Activated CD4-positive, CD25-positive, alpha-beta regulatory T cell treated with anti-CD3 and anti-CD28 coated beads, Interleukin-2, amount 50 U/mL, for 16 hours (primary cell): Measurements from ENCODE around the gene CCDC150.
"Not testable (repeated sequence)": the region's sequence is repeated elsewhere in the genome, so short reads cannot be mapped to it uniquely, and the experiment has no call there.

Experiments
- DNase-seq: peaks from one replicate; pipeline ENCODE4 v3.0.0-alpha.2; 2020; ENCODE audit warnings: low read depth, low spot score

CCDC150 gene

DNA sequence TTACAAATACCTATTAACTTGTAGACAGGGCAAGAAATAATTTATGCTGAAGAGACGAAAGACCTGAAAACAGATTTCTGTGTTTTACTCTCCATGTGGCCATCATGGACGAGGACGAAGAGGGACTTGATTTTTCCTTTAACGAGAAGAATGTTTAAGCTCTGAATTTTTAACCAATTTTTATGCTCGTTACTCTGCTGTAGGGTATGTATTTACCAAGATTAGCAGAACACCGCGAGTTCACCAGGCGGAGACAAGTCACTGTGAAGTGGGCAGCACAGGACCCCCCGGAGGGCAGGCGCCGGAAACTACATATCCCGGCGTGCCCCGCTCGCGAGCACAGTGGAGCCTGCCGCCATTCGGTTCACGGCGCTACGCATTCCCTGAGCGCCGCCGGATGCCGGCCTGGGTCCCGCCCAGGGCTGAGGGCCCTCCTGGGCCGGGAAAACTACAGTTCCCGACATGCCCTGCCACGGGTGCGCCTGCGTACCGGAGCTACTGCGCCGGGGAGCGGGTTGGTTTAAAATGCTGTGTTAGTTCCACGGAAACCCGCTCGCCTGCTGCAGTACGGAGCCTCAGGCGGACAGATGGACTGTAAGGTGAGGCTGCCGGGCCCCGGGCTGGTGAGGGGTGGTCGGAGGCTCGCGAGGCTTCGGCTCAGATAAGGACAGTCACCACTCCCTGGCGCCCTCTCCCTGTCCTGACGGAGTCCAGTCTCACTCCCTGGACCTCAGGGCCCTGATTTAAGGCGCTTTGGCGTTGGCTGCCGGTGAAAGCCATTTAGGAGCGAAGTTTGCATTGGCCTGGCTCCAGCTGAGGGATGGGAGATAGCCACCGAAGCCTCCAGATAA, at the start of gene CCDC150:
Gene CCDC150, plus strand, starts transcription at position 536 of the 851 bp plus-strand sequence. Its CDS starts 52 bp downstream, at position 588.
- DNase-seq = peak; percentile 85

DNA sequence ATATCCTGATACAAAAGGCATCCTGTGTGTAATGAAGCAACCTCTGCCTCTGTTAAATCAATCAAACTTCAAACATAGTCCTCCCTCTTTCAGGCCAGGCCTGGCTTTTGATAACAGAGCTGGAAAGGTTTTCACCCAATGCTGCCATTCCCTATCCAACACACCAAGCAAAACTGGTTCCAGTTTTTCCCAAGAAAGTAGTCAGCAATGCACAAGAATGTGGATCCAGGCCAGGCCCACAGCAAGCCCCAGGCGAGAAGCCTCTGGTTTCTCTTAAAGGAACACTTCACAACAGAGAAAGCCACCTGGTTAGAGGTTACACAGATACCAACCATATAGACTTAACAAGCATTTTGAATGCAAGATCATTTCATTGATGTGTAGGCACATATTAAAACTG, 49.2 kb upstream of the CCDC150 start:
- no peak for DNase-seq

DNA sequence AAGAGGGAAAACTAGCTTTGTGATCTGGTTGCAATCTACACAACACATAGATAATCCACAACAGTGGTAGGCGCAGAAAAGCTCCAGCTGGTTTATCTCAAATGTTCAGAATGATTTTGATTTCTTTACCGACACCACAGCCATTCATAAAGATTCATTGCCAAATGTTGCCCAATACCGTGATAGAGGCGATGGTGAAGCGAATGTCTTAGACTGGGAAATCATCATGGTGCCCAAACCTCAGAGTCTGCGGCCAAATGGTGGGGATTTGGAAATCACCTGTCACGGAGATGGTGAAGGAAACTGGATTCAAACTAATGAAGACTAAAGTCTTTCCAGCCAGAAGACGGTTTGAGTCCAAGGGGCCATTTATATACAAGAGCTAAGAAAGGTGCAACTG, 48.5 kb upstream of the CCDC150 start:
- no peak for DNase-seq

DNA sequence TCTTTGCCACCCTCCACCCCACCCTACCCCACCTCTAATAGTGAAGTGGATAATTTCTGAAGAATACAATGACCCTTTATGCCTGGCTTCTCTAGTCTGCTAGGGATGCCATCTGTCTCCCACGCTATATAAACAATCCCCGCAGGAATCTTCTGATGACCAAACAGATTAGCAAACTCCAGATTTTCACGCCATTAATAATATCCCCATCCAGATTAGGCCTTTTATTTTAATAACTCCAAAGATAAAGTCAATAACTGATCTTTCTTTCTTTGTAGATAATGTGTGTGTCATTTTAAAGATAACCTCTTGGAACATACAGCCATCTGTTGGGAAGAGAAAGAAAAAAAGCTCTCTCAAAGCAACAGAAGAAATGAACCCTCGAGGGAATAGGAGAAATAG, 47.9 kb upstream of the CCDC150 start:
- DNase-seq = no peak

DNA sequence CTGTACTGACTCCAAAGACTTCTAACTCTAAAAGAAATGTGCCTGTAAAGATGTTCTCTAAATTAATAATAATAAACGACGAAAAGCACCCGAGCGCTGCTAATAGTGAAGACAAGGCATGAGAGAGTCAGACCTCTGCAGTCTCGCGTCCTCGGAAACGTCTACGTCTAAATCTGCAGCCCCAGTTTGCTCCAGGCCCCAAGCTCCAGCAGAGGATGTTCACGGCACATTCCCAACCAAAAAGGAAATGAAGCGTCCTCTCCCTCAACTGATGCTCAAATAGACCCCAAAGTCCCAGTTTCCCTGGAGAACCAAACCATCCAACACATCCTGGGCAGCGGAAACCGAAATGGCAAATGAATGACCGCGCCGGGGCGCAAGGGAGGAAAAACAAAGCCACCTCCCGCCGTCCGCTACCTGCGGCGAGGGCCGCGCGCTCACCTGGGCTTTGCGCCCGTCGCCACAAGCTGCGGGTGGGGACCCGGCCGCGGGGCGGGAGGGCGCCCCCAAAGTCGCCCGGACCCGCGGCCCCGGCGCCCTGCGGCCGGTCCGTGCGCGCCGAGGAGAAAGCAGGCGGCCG, 47.1 kb upstream of the CCDC150 start:
- DNase-seq = no peak

DNA sequence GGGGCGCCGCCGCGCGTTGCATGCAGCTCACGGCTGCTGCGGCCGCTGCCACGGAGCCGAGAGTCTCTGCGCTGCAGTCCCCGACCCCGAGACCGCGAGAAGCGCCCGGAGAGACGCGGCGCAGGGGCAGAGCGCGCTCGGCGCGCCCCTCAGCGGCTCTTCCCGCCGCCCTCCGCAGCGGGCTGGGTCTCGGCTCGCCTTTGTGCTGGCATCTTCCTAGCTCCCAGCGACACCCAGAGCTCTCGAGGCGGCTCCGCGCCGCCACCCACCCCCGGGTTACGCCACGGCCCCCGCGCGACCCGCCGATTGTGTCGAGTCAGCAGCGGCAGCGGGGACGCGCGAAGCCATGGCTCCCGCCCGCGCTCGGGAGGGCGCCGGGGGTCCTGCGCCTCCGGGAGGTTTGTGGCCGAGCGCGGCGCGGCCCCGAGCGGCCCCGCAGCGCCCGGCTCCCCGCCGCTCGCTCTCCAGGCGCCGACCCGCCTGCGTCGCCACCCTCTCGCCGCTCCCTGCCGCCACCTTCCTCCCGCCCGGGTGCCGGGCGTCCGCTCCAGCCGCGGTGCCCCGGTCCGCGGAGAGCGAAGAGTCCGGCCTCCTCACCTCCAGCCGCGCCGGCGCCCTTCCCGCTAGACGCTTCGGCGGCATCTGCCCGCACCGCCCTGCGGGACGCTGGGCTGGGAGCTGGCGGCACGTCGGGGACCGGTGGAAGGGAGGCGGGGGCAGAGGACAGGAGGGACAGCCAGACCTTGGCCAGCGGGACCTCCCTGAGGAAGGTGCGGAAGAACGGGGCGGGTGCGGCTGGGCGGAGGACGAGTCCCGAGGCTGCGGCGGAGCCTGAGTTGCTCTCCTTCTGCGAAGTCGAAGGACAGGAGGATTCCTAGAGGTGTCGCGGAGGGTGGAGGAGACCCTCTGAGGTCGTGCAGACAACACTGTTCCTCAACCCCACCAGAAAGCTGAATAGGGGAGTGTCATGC, 46.3 kb upstream of the CCDC150 start, which contains the start of gene HECW2:
Gene HECW2, minus strand, starts transcription at position 644 of the 971 bp plus-strand sequence.
- DNase-seq = no peak

DNA sequence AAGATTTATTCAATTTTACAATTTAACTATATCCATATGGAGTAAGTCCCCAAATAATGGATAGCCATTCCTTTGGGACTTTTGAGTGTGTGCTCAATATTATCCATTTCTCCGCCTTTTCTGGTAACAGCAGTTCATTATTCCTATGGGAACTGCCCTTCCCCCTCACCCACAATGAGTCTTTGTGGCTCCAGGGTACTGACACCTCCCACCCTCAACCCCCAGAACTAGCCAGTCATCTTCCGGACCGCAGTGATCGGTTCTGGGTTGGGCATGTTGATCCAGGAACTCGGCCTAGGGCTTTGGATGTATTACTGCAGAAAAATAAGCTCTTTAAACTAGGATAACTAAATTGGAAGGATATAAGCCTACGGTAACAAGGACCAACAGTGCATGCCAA, 45.4 kb upstream of the CCDC150 start:
- no peak for DNase-seq

DNA sequence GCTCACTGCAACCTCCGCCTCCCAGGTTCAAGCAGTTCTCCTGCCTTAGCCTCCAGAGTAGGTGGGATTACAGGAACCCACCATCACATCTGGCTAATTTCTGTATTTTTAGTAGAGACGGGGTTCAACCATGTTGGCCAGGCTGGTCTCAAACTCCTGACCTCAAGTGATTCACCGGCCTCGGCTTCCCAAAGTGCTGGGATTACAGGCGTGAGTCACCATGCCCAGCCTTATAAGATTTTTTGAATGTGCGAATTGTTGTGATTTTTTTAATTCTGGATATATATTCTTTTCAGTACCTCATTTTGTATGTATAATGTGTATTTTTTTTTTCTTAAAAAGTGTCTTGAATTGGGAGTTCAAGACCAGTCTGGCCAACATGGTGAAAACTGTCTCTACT, 42.0 kb upstream of the CCDC150 start:
- no peak for DNase-seq

DNA sequence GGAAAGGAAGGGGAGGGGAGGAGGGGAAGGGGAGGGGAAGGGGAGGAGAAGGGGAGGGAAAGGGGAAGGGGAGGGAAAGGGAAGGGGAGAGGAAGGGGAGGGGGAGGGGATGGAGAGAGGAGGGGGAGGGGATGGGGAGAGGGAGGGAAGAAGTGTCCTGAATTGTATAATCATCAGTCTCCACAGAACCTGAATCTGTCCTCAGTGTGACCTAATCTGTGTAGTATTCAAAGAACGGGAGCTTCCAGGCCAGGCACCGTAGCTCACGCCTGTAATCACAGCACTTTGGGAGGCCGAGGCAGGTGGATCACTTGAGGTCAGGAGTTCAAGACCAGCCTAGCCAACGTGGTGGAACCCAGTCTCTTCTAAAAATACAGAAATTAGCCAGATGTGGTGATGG, 41.1 kb upstream of the CCDC150 start:
- no peak for DNase-seq

DNA sequence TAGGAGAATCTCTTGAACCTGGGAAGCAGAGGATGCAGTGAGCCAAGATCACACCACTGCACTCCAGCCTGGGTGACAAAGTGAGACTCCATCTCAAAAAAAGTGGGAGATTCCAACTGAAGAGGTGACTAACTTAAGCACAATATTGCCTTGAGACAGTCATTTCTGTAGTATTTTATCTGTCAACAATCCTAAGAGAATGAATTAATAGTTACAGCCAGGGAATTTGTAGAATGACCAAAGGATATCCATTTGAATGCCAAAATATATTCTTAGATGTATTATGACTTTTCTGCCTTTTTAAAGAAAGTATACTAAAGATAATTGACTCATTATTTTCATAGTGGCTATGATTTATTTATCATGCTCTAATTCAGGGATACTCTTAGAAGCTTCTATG, 40.7 kb upstream of the CCDC150 start:
- no peak for DNase-seq

DNA sequence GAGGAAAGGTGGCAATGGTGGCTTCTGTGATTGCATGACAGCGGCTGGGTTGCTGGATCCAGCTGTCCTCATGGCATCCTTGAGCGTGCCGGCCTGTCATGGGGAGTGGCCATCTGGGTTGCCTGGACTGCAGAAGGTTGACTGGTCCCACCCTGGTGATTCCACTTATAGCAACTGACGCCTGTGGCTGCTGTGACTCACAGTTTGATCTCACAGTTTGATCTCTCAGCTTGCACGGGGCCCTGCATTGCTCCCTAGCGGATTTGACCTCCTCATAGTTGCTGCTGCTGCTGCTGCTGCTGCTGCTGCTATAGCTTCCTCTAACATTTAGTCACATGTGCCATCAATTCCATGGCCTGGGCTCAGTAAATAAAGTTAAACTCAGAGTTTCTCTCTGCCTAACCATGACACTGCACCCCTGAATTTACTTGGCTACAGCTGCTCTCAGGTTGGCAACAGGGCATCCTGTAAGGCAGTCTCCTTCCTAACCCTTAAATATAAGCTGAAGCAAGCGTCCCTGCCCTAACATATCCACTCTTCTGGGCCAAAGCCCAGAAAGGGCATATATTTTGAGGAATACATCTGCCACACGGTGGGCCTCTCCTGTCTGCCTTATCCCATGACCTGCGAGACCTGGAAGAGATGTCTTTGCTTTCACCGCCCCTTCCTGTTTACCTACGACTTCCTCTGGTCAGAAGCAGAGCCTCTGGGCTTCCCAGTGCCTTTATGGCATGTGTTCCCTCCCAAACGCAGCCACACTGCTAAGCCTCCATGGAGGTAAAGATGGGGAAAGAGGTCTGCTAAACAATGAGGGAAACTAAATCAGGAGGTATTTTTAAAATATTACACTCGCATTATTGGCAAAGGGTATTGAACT, 37.8 kb upstream of the CCDC150 start:
- no peak for DNase-seq

DNA sequence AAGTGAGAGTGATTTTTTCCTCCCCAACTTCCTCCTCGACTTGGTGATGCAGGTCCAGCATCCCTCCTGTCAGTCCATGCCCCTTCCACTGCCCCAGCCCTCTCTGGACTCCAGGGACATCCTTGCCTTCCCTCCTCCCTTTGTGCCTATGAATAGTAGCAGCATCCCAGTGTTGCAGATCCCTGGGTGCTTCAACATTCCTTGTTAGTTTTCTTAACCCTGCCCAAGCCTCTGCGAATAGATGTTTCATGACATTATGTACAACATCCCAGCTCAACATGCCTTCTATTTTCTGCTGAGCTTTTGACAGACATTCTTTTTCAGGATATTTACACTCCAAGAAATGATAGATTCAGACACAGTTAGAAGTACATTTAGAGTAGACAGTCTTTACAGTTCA, 35.3 kb upstream of the CCDC150 start:
- no peak for DNase-seq

DNA sequence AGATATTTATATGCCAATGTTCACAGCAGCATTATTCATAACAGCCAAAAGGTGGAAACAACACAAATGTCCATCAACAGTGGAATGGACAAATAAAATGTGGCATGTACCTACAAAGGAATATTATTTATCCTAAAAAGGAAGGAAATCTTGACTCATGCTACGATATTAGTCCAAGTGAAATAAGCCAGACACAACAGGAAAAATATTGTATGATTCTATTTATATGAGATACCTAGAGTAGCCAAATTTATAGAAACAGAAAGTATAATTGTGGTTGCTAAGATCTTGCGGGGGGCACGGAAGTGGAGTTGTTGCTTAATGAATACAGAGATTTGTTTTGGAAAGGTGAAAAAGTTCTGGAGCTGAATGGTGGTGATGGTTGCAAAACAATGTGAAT, 33.0 kb upstream of the CCDC150 start:
- DNase-seq = no peak

DNA sequence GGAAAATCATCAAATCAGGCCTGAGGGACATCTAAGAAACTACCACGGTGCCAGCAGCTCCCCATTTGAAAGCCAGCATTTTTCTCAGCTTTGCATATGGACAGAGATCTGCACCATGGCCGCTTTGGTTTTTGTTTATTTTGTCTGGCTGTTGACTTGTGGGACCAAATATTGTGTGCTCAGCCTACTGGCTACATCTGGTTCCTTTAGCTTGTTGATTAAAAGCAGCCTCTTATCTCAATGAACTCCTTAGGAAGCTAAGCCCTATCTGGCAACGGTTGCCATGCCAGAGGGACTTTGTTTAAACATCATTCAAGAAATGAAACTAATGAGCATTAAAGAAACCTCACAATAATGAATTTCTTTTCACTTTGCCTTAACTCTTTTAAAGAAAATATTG, 32.4 kb upstream of the CCDC150 start:
- DNase-seq = no peak

DNA sequence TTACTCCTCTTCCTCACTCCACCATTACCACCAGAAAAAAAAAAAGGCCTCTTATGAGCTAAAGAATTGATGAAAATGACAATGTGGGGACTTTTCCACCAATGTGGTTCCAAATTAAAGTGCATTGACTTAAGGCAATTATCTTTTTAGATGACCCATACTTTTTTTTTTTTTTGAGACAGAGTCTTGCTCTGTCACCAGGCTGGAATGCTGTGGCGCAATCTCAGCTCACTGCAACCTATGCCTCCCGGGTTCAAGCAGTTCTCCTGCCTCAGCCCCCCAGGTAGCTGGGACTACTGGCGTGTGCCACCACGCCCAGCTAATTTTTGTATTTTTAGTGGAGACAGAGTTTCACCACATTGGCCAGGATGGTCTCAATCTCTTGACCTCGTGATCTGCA, 31.6 kb upstream of the CCDC150 start:
- DNase-seq = not testable (repeated sequence)

DNA sequence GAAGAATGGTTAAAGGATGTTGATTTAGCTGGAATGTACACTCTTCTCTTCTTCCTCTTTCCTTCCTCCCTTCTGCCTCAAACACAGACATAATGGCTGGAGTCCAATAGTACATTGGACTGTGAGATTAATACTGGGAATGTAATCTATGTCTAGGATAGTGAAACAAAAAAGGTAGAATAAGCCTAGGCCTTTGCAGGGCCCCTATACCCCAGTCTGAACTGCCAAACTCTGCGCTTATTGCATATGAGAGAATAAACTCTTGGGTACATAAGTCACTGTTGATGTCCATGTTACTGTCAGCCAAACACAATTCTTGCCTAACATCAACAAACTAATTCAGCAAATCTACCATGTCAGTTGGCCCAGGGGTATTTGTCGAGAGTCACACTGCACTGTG, 29.7 kb upstream of the CCDC150 start:
- DNase-seq = no peak

DNA sequence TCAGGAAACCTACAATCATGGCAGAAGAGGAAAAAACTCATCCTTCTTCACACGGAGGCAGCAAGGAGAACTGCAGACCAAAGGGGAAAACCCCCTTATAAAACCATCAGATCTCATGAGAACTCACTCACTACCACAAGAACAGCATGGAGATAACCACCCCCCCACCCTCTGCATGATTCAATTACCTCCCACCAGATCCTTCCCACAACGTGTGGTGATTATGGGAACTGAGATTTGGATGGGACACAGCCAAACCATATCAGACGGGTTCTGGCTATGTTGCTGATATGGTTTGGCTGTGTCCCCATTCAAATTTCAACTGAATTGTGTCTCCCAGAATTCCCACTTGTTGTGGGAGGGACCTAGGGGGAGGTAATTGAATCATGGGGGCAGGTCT, 28.7 kb upstream of the CCDC150 start:
- no peak for DNase-seq

DNA sequence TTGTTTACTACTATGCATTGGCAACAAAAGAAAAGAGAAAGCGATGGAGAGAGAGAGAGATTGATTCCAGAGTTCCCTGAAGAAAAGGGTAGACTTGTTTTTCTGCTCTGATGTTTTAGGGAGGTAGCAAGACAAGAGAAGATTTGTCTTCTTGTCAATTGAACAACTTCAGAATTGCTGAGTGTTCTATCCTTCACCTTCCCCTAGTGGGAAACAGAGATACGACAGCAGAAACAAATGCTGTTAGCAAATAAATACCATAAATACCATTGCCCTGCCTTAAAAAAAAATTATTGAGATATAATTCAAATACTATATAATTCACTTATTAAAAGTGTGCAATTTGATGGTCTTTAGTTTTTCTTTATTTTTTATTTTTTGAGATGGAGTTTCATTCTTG, 26.2 kb upstream of the CCDC150 start:
- no peak for DNase-seq

DNA sequence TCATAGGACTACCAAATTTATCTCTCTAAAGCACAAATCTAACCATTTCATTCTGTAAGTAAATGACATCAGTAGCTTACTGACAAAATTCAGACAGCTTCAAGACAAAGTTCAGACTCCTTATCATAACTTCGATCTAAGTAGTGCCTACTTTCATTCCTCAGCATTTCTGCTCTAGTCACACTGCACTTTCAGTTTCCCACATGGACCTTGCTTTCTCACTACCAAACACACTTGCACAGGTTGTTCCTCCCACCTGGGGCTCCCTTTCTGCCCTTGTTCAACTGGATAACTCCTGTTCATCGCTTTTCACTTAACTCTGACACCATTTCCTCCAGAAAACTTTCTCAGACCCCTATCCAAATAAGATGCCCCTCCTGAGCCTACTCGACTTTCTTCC, 22.1 kb upstream of the CCDC150 start:
- no peak for DNase-seq

DNA sequence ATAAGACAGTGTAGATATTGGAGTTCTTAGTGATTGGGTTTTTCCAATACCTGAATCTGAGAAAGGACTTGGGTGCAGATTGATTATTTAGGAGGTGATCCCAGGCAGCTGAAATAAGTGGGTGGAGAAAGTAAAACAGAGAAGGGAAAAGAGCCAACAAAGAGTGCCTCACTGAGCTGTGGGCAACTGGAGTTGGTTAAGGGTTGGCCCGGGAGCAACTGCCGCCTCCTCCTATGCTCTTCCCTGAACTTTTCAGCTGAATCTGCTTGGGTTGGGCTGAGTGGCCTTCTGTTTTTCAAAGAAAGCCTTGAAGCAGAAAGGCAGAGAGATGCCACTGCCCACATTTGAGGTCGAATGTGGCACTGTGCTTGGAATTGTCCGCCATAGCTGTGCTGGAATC, 20.9 kb upstream of the CCDC150 start:
- DNase-seq = no peak

DNA sequence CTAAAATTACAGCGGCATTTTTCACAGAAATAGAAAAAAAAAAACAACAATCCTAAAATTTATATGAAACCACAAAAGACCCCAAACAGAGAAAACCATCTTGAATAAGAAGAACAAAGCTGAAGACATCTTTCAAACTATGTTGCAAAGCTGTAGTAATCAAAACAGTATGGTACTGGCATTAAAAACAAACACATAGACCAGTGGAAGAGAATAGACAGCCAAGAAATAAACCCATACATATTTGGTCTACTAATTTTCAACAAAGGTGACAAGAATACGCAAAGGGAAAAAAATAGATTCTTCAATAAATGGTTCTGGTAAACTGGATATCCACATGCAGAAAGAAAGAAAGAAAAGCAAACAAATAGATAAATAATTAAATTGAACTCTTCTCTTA, 9.0 kb upstream of the CCDC150 start:
- no peak for DNase-seq
